Hair follicle dermal papilla cell (primary cell): ENCODE data around the gene RNF8. TPM values are rescaled to one million over a fixed set of nuclear protein-coding genes. Genes with fewer than 3 reads are reported as not detected.

Experiments
- small RNA-seq: library from RNA; depleted of rRNA; stranded (forward); fragments of <200 nt; gene quantifications from one replicate; pipeline ENCODE3, GENCODE V24; 2012
- total RNA-seq: library from RNA; depleted of rRNA; stranded (reverse); fragments of >200 nt; gene quantifications from 2 replicates; pipeline ENCODE4 v1.2.3, GENCODE V29; 2012

RNF8 gene, protein sequence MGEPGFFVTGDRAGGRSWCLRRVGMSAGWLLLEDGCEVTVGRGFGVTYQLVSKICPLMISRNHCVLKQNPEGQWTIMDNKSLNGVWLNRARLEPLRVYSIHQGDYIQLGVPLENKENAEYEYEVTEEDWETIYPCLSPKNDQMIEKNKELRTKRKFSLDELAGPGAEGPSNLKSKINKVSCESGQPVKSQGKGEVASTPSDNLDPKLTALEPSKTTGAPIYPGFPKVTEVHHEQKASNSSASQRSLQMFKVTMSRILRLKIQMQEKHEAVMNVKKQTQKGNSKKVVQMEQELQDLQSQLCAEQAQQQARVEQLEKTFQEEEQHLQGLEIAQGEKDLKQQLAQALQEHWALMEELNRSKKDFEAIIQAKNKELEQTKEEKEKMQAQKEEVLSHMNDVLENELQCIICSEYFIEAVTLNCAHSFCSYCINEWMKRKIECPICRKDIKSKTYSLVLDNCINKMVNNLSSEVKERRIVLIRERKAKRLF
- 11.9 and 13.8 TPM in 2 replicates for total RNA-seq

DNA sequence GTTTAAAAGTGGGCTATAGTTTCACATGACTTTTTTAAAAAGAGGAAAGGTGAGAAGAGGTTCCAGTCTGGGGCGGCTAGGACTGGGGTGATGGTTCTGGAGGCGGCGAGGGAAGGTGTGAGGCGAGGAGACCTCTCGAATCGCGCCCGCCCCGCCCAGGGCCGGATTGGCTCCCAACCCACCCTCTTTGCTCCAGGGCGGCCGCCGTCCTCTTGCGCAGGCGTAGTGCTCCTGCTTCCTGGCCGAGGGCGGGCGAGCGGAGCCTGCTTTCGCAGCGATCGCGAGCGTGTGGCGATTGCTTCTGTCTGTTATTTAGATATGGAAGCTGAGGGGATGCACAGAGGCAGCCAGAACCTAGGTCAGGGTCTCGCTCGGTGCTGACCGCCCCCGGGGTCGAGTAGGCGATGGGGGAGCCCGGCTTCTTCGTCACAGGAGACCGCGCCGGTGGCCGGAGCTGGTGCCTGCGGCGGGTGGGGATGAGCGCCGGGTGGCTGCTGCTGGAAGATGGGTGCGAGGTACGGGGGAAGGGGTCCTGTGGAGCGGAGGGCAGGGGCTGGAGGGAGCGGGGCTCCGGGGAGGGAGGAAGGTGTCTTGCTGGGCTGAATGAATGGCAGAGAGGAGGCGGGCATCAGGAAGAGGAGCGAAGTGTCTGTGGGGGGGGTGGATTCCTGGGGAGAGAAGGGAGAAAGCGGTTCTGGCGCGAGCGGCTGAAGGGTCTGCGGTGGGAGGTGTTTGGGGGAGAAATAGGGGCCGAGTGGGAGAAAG is at the start of gene RNF8:
Gene RNF8, plus strand, starts transcription at position 223 of the 765 bp plus-strand sequence. Its CDS starts 182 bp downstream, at position 405.

DNA sequence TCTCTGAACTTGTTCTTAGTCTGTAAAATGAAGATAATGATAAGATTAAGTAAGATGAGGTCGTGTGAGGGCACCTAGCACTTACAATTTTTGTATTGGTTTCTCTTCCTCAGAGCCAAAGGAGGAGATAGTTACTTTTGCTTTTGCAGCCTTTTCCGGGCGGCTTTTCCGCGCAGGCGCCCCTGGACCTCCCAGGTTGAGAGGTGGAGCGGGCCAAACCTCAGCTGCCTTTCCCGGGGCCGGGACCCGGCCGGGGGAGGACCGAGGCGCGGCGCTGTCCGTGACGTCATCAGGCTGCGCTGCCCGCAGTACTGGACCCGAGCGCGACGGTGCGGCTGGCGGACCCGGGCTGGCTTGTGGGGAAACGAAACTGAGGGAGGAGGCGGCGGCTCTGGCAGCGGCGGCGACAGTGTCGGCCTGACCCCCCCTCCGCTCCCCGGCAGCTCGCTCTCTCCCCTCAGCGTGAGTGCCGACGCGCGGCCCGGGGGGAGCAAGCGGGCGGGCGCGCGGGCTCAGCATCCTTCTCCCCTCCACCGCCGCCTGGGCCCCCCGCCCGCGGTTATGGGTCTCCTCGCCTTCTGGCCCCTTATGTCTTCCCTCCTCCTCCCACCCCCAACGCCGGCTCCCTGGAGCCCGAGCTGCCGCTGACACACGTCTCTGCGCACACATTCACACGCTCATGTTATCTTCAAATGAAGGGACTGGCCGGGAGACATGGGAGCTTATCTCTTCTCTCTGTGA is 79.3 kb downstream of the RNF8 start, which contains the start of gene CMTR1:
Gene CMTR1, plus strand, starts transcription at position 306 of the 741 bp plus-strand sequence. CDS start 2,409 bp downstream, outside the sequence.

Small RNA genes within 50 kb of the gene (small RNA-seq; reads per million reads assigned to genes)
- gene RN7SL273P: not detected

Other genes with a start within 250 kb of the RNF8 start
- gene PIM1, start 183.8 kb upstream of the RNF8 start, total RNA-seq: 58.8 and 84.5 TPM in 2 replicates
- gene TBC1D22B, start 96.2 kb upstream of the RNF8 start, total RNA-seq: 7.8 and 8.3 TPM in 2 replicates
- gene TMEM217, start 95.8 kb upstream of the RNF8 start, total RNA-seq: 0.32 and 1.3 TPM in 2 replicates
- 36.7 and 41.1 TPM in 2 replicates for gene CMTR1, start 79.2 kb downstream of the RNF8 start, total RNA-seq
- gene CCDC167, start 145.9 kb downstream of the RNF8 start, total RNA-seq: 10.6 and 17.4 TPM in 2 replicates